ENCODE data around the gene ERCC3. TPM values are rescaled to one million over a fixed set of nuclear protein-coding genes. Genes with fewer than 3 reads are reported as not detected.
A peak's percentile ranks its signal among the peaks of the same experiment; 100 is the strongest.

The ERCC3 gene
- total RNA-seq = 10 to 100 TPM; 50.0 to 51.9 TPM

DNA sequence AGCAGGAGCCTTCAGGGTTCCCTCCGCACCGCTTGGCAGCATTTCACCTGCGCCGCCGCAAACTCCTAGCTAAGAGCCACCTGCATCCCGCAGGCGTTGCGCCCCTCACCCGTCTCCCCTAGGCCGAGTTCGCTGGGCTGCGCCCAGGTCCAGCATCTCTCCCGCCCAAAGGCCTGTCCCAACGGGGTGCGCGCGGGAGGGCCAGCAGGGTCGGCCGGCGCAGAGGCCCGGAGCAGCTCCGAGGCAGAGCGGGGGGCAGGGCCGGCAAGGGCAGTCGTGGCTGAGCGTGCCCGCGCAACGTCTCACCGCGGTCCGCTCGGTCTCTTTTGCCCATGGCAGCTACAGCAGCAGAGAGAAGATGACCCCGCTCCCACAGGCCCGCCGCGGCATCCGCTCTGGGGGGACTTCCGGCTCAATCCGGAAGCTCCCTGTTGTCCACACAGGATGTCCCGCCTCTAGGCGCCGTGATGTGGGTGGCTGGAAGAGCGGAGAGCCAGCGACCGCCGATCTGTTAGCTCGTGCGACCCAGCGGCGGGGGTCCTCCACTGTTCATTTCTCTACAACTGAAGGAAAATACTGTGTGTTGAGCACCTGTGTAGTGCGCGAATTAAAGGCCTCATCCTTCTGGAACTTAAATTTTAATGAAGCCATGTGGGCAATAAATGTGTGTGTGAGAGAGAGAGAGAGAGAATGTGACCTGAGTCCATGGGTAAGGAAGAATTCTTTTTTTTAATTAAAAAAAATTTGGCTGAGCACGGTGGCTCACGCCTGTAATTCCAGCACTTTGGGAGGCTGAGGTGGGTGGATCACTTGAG, at the start of gene ERCC3:
Gene ERCC3 (minus strand): TSS at position 397 of the 815 bp plus-strand sequence. CDS start 63 bp downstream, at position 334.
- no peaks in the 10 kb centered on the region for H3K9me3 Mint-ChIP-seq
- POLR2A ChIA-PET = interaction anchor here (0.8 to 2.5 kb wide), 25 partner anchors 8 to 563 kb away, joined by 3 to 10 read pairs (median 3); partner anchors contain the start of genes IWS1 and SFT2D3

DNA sequence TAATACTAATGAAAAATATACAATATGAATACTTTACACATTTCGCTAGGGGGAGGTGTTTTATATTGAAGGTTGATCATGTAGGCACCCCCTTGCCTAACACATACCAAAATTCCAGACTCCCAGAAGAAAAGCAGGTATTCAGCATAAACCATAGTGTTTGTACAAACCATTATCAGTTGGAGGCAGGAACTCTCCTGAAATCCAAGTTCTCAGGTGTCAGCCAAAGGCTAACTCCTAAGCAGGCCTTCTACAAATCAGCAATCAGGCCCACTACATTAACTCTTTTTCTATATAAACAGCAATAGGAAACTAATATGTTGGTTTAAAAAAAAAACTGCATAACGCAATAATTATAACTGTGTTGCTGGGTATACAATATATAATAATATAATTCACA, 49.3 kb upstream of the ERCC3 start:
- no peak for DNase-seq

More for the DNA sequence above, at the start of gene ERCC3:
- Mint-ChIP-seq H3K27ac (peak within 1 kb of the TSS; percentile 89), H3K36me3 (ENCODE audit: low read depth) (peaks cover 44% of the 10 kb centered on the region), H3K27me3 (no peaks in the 10 kb centered on the region), H3K4me3 (peak within 1 kb of the TSS; percentile 99), H3K4me1 (peaks cover 26% of the 10 kb centered on the region)
- peak; percentile 85 for DNase-seq
- CTCF ChIA-PET = interaction anchor here (1.1 to 3.4 kb wide), 4 partner anchors 15 to 185 kb away, joined by 3 to 20 read pairs (median 4); no protein-coding TSS in a partner anchor

DNA sequence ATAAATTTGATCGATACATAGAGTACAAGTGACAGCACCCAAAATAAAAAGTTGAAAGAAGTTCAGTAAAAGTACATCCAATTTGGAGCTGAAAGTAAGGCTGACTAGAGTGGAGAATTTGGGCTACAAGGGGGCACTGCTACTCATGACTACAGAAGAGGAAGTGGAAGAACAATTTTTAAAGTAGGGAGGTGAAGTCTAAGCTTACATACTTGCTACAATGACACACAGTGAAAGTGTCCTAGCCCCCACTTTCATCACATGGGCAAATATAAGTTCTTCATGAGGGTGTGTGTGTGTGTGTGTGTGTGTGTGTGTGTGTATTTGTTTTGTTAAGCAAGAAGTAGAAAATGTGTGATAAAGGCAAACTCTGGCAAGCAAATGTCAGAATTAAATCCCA, 48.2 kb upstream of the ERCC3 start:
- Mint-ChIP-seq H3K9me3 (no peaks in the 10 kb centered on the region), H3K4me3 (no peak overlapping the region), H3K27ac (no peak overlapping the region), H3K27me3 (no peaks in the 10 kb centered on the region), H3K4me1 (no peaks in the 10 kb centered on the region), H3K36me3 (ENCODE audit: low read depth) (peaks cover 18% of the 10 kb centered on the region)
- DNase-seq = no peak
- POLR2A ChIA-PET = no interaction called here
- CTCF ChIA-PET = interaction anchor here (0.7 kb wide), 1 partner anchor 746 kb away, joined by 3 read pairs; no protein-coding TSS in a partner anchor

More for the DNA sequence above, 49.3 kb upstream of the ERCC3 start:
- Mint-ChIP-seq H3K9me3 (no peaks in the 10 kb centered on the region), H3K4me3 (no peak overlapping the region), H3K27me3 (no peaks in the 10 kb centered on the region), H3K36me3 (ENCODE audit: low read depth) (peaks cover 17% of the 10 kb centered on the region), H3K4me1 (peaks cover 2% of the 10 kb centered on the region), H3K27ac (no peak overlapping the region)
- POLR2A ChIA-PET = no interaction called here
- CTCF ChIA-PET = no interaction called here

DNA sequence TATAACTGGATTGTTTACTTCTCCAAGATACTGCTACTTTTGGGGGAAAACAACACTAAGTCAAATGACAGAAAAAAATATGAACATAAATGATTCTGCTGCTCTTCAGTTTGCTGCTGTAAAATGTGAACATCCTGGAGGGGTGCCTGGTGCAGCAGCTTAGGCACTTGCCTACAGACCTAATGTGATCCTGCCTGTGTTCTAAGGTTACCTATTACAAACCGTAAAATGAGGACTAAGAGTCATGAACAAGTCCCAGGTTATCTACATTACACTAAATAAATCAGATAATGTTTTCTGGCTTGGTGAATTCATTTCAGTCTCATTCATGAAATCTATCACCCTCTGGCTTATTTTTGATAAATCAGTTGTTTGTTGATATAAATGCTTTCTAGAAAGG, 38.4 kb upstream of the ERCC3 start:
- Mint-ChIP-seq H3K4me1 (no peaks in the 10 kb centered on the region), H3K27ac (no peak overlapping the region), H3K9me3 (no peaks in the 10 kb centered on the region), H3K4me3 (no peak overlapping the region), H3K36me3 (ENCODE audit: low read depth) (peaks cover 25% of the 10 kb centered on the region), H3K27me3 (no peaks in the 10 kb centered on the region)
- no peak for DNase-seq
- ChIA-PET CTCF (no interaction called here), POLR2A (no interaction called here)

DNA sequence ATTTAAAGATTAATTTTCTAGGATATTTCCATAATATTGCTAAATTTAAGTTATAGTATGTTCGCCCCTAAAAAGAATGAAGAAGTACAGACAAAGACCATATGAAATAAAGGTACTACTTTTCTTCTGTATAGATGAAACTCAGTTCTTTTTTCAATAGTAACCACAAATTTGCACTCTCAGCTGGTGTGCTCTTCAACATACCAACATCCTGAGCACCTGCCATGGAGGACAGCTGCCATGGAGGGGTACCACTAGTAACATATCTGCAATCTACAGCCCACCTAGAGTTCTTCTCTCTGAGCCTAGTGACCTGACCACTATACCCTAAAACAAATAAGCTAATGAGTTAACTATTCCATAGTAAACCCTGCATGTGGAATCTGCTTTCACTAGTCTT, 36.8 kb upstream of the ERCC3 start:
- Mint-ChIP-seq H3K36me3 (ENCODE audit: low read depth) (peaks cover 22% of the 10 kb centered on the region), H3K4me1 (no peaks in the 10 kb centered on the region), H3K9me3 (no peaks in the 10 kb centered on the region), H3K27ac (no peak overlapping the region), H3K27me3 (no peaks in the 10 kb centered on the region), H3K4me3 (no peak overlapping the region)
- ChIA-PET CTCF (no interaction called here), POLR2A (no interaction called here)
- DNase-seq = no peak

DNA sequence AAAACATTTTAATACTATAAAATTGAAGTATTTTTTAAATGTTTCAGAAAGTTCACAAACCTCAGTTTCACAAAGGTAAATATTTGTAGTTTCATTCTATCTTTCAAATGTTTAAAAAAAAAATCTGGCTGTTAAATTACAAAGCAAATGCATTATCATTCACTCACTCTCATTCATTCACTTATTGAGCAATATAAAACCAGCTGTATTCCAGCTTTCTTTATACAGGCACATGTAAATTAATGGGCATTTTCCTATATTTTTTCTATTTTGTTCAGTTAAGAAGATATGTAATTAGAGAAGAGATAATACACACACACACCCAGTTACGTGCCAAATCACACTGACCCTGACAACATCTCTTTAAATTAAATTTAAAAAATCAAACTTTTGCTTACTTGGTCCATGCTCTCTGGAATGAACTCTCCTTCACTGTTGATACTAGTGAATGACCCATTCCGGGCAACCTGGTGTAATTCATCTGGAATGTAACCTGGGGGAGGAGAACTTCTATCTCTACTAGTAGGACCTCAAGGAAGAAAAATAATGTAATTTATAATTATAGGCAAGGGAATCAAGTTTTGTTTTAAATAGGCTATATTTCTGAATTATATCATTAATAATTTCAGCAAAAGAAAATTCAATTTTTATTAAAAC, 32.5 kb upstream of the ERCC3 start:
- H3K4me3 Mint-ChIP-seq = no peak overlapping the region
- no peak for DNase-seq
- peaks cover 34% of the 10 kb centered on the region for H3K36me3 Mint-ChIP-seq (ENCODE audit: low read depth)
- POLR2A ChIA-PET = no interaction called here
- no peaks in the 10 kb centered on the region for H3K4me1 Mint-ChIP-seq
- no peaks in the 10 kb centered on the region for H3K27me3 Mint-ChIP-seq
- no peaks in the 10 kb centered on the region for H3K9me3 Mint-ChIP-seq
- no peak overlapping the region for H3K27ac Mint-ChIP-seq
- CTCF ChIA-PET = interaction anchor here (1.0 kb wide), 1 partner anchor 153 kb away, joined by 4 read pairs; no protein-coding TSS in a partner anchor

DNA sequence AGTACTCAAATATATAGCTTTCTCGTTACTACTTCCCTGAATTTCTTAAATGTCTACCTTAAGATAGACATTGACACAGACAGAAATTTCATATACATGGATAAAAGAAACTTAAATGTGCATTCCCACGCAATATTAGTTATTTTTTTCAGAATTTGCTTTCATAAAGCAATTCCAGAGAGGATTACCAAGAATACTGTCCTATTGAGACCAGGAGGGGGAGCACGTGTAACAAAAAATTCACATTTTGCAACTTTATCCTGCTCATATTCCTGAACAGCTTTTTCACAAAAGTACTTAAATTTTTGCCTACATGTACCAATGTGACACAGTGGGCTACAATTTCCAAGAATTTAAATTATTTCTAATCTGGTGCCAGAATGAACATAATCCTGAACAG, 30.7 kb upstream of the ERCC3 start:
- Mint-ChIP-seq H3K4me1 (peaks cover 2% of the 10 kb centered on the region), H3K27me3 (no peaks in the 10 kb centered on the region), H3K27ac (no peak overlapping the region), H3K9me3 (peaks cover 8% of the 10 kb centered on the region), H3K4me3 (no peak overlapping the region), H3K36me3 (ENCODE audit: low read depth) (peaks cover 45% of the 10 kb centered on the region)
- POLR2A ChIA-PET = no interaction called here
- no peak for DNase-seq
- CTCF ChIA-PET = interaction anchor here (0.7 to 2.6 kb wide), 4 partner anchors 54 to 325 kb away, joined by 3 to 20 read pairs (median 4); no protein-coding TSS in a partner anchor

DNA sequence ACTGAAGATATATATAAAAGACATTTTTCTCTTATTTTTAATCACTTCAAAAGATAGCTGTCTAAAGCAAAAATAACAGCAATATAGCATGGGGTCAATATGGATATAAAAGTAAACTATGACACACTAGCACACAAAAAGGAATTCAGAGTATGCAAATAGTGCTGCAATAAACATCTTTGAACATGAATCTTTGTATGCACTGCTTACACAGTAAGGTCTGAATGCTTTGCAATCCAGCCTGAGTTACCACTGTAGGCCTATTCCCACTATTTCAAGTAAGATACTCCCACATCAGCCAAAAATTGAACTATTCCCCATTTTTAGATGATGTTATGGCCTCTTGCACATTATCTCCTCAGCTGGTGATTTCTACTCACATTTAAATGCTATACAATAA, 27.4 kb upstream of the ERCC3 start:
- peaks cover 56% of the 10 kb centered on the region for H3K36me3 Mint-ChIP-seq (ENCODE audit: low read depth)
- ChIA-PET CTCF (no interaction called here), POLR2A (no interaction called here)
- H3K4me3 Mint-ChIP-seq = no peak overlapping the region
- DNase-seq = no peak
- H3K27me3 Mint-ChIP-seq = no peaks in the 10 kb centered on the region
- peaks cover 2% of the 10 kb centered on the region for H3K4me1 Mint-ChIP-seq
- H3K9me3 Mint-ChIP-seq = peaks cover 8% of the 10 kb centered on the region
- no peak overlapping the region for H3K27ac Mint-ChIP-seq

DNA sequence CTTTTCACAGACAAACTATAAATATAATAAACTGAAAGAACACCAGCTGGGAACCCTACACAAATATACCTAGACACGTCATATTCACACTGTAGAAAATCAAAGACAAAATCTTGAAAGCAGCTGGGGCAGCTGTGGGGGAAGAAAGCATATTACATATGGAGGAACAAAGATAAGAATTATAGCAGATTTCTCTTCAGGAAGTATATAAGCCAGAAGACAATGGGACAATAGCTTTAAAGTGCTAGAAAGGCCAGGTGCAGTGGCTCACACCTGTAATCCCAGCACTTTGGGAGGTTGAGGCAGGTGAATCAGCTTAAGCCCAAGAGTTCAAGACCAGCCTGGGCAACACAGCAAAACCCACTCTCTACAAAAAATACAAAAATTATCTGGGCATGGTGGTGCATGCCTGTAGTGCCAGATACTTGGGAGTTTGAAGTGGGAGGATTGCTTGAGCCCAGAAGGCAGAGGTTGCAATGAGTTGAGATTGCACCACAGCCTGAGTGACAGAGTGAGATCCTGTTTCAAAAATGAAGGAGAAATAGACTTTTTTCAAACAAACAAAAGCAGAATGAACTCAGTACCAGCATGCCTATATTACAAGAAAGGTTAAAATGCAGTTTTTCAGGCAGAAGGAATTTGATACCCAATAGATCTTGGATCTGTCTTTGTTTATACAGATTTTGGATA, 26.8 kb upstream of the ERCC3 start:
- ChIA-PET POLR2A (no interaction called here), CTCF (no interaction called here)
- Mint-ChIP-seq H3K27me3 (no peaks in the 10 kb centered on the region), H3K4me1 (peaks cover 2% of the 10 kb centered on the region), H3K9me3 (peaks cover 8% of the 10 kb centered on the region), H3K4me3 (no peak overlapping the region), H3K36me3 (ENCODE audit: low read depth) (peaks cover 56% of the 10 kb centered on the region), H3K27ac (no peak overlapping the region)
- DNase-seq = no peak

DNA sequence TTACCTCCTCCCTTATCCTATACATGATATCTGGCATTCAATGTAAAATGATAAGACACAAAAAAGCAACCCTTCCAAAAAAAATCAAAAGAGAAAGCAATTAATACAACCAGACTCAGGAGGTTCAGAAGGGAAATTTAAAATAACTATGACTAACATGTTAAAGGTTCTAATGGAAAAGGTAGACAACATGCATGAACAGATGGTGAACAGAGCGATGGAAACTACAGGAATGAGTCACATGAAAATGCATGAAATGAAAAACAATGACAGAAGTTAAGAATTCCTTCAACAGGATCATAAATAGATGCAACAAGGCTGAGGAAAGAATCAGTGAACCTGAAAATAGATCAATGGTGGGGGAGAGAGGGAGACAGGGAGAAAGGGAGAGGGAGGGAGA, 26.1 kb upstream of the ERCC3 start:
- peaks cover 56% of the 10 kb centered on the region for H3K36me3 Mint-ChIP-seq (ENCODE audit: low read depth)
- H3K27ac Mint-ChIP-seq = no peak overlapping the region
- no peaks in the 10 kb centered on the region for H3K27me3 Mint-ChIP-seq
- H3K9me3 Mint-ChIP-seq = peaks cover 8% of the 10 kb centered on the region
- ChIA-PET POLR2A (no interaction called here), CTCF (interaction anchor here (0.7 kb wide), 1 partner anchor 382 kb away, joined by 4 read pairs; no protein-coding TSS in a partner anchor)
- DNase-seq = no peak
- no peak overlapping the region for H3K4me3 Mint-ChIP-seq
- H3K4me1 Mint-ChIP-seq = peaks cover 2% of the 10 kb centered on the region

DNA sequence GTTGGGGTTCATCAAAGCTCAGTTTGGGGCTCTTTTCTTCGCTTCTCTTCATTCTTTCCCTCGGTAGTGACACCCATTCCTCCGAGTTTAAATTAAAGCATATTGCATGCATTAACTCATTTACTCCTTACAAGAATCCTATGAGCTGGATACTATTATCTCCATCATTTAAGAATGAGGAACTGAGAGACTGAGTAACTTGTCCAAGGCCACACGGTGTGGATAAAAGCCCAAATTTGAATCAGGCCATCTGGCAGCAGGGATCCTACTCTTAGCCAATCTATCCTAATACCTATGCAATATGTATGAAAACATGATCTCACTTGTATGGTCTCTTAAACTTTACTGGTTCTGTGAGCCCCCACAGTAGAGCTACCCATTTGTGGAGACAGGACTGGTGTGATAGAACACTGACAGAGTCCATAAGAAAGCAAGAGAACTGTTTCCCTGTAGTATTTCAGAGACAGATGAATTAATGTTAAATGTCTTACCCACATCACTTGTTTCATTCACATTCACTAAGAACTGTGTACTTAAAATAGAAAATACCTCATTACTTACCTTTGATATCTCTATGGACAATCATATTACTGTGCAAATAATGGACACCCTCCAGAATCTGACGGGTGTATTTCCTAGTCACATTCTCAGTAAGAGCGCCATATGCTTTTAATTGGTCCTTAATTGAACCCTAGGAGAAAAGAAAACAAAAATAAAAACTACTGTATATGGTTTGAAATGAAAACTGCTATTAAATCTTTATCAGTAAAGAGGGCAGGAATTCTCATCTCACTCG, 20.4 kb upstream of the ERCC3 start:
- CTCF ChIA-PET = no interaction called here
- no peak overlapping the region for H3K4me3 Mint-ChIP-seq
- no peaks in the 10 kb centered on the region for H3K4me1 Mint-ChIP-seq
- H3K27ac Mint-ChIP-seq = no peak overlapping the region
- peaks cover 32% of the 10 kb centered on the region for H3K36me3 Mint-ChIP-seq (ENCODE audit: low read depth)
- H3K9me3 Mint-ChIP-seq = no peaks in the 10 kb centered on the region
- POLR2A ChIA-PET = interaction anchor here (1.2 kb wide), 1 partner anchor 21 kb away, joined by 4 read pairs; the partner anchor contains the start of gene ERCC3
- no peaks in the 10 kb centered on the region for H3K27me3 Mint-ChIP-seq
- DNase-seq = no peak

DNA sequence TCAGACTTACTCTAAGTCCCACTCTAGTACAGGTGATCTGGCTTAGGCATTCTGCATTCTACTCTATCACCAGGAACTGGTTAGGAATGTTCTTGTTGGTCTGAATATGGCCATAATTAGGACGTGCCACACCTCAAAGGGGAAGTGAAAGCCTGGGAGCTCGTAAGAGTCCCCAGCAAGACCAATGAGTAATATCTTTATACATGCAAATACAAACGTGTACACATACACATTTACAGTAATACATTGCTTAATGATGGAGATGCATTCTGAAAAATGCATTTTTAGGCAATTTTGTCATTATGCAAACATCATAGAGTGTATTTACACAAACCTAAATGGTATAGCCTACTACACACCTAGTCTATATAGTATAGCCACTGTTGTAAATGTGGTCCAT, 19.5 kb upstream of the ERCC3 start:
- no peaks in the 10 kb centered on the region for H3K4me1 Mint-ChIP-seq
- ChIA-PET POLR2A (interaction anchor here (1.2 kb wide), 1 partner anchor 20 kb away, joined by 4 read pairs; the partner anchor contains the start of gene ERCC3), CTCF (no interaction called here)
- peaks cover 31% of the 10 kb centered on the region for H3K36me3 Mint-ChIP-seq (ENCODE audit: low read depth)
- no peak overlapping the region for H3K4me3 Mint-ChIP-seq
- H3K27me3 Mint-ChIP-seq = no peaks in the 10 kb centered on the region
- no peak overlapping the region for H3K27ac Mint-ChIP-seq
- no peak for DNase-seq
- H3K9me3 Mint-ChIP-seq = no peaks in the 10 kb centered on the region
